K562 (cell line): Measurements from ENCODE around the gene TXNDC8. TPM values are rescaled to one million over a fixed set of nuclear protein-coding genes. Genes with fewer than 3 reads are reported as not detected.

Experiments used
- ATAC-seq: fragments of 200-7000 bp; cut with Tn5 transposase; 3 replicates; pipeline ENCODE4 v1.9.1; 2020; ENCODE audit warnings: moderate library complexity
- BruUV-seq: library from RNA; stranded (reverse); fragments of 400-500 nt; replicated peaks from 2 replicates; lab custom pipeline; 2021; lab: Mats Ljungman, UMichigan
- CTCF ChIA-PET: fragments of 300-600 bp; formaldehyde crosslinking; extraction: SDS; loops from one replicate; lab custom pipeline; 2021; ENCODE audit warnings: low intra/inter-chr PET ratio; lab: Yijun Ruan, JAX
- POLR2A ChIA-PET: fragments of 300-600, 350-650 bp; sonication (Branson Sonifier 250); formaldehyde crosslinking; extraction: SDS; loops from one replicate; lab custom pipeline; 2021; ENCODE audit warnings: antibody characterized with exemption, inconsistent platforms; lab: Yijun Ruan, JAX
- DNase-seq, 4 experiments: peaks; one replicate each; pipeline versions ENCODE4 v3.0.0 to v3.0.0-alpha.2; 2011 to 2018; ENCODE audit warnings: low spot score in 3 of 4, mixed read lengths in 3 of 4; ENCODE audit errors: extremely low read depth in 1 of 4
- FAIRE-seq: peaks from 2 replicates; lab custom pipeline; 2011; peaks lifted over from hg19 to GRCh38; lab: Jason Lieb, UNC
- H2AFZ ChIP-seq: 2 replicates; pipeline ENCODE4 v1.6.0; 2011; ENCODE audit warnings: low read depth, low read length, control low read depth, inconsistent platforms
- H3K27ac ChIP-seq: fragments of 200-600 bp; 3 replicates; pipeline ENCODE4 v1.8.0; 2011; ENCODE audit warnings: low read depth, mild to moderate bottlenecking, control low read depth, inconsistent platforms, low read length, moderate library complexity, mixed read lengths; ENCODE audit errors: extremely low read depth
- H3K27me3 ChIP-seq, 2 experiments: fragments of 300-600 bp in 1 of 2; 2 replicates in 1 of 2; 3 replicates in 1 of 2; pipeline versions ENCODE4 v1.6.0 to v1.8.0; 2011; ENCODE audit warnings: inconsistent platforms in 2 of 2, low read length in 2 of 2, mild to moderate bottlenecking in 1 of 2, mixed read lengths in 1 of 2, moderate library complexity in 1 of 2; ENCODE audit not compliant: control insufficient read depth in 2 of 2, insufficient read depth in 2 of 2
- H3K36me3 ChIP-seq: fragments of 300-600 bp; 3 replicates; pipeline ENCODE4 v1.8.0; 2011; ENCODE audit warnings: mild to moderate bottlenecking, low read length, inconsistent platforms; ENCODE audit not compliant: control insufficient read depth, insufficient read depth
- H3K4me1 ChIP-seq, 2 experiments: fragments of 200-600 bp in 1 of 2; replicated peaks in 1 of 2; 2 replicates in 1 of 2; 3 replicates in 1 of 2; pipeline versions ENCODE4 v1.5.1 to v1.8.0; 2011; ENCODE audit warnings: inconsistent platforms in 2 of 2, low read length in 2 of 2, mild to moderate bottlenecking in 1 of 2, mixed read lengths in 1 of 2, moderate library complexity in 1 of 2; ENCODE audit not compliant: control insufficient read depth in 2 of 2, insufficient read depth in 2 of 2
- H3K4me2 ChIP-seq: 2 replicates; pipeline ENCODE4 v1.6.1; 2011; ENCODE audit warnings: low read length, control low read depth, inconsistent platforms, mixed read lengths; ENCODE audit not compliant: insufficient read depth
- H3K4me3 ChIP-seq: fragments of 200-600 bp; sonication (generic), shearing (Covaris generic); 2 replicates; pipeline ENCODE4 v1.5.1; 2016; ENCODE audit warnings: control low read depth, inconsistent platforms
- H3K79me2 ChIP-seq: fragments of 200-600 bp; 3 replicates; pipeline ENCODE4 v1.8.0; 2011; ENCODE audit warnings: low read length, inconsistent platforms; ENCODE audit not compliant: control insufficient read depth, insufficient read depth
- H3K9ac ChIP-seq, 2 experiments: 2 replicates each; pipeline versions ENCODE4 v1.6.0 to v1.6.1; 2011; ENCODE audit warnings: low read depth in 2 of 2, low read length in 2 of 2, control low read depth in 1 of 2, inconsistent platforms in 1 of 2, mild to moderate bottlenecking in 1 of 2, mixed read lengths in 1 of 2; ENCODE audit not compliant: insufficient read depth in 1 of 2
- H3K9me1 ChIP-seq: one replicate; pipeline ENCODE4 v1.6.0; 2011; ENCODE audit warnings: inconsistent platforms, mild to moderate bottlenecking, low read length, moderate library complexity; ENCODE audit not compliant: control insufficient read depth, insufficient read depth
- H3K9me3 ChIP-seq: replicated peaks from 2 replicates; pipeline ENCODE4 v1.5.1; 2011; ENCODE audit warnings: low read depth, low read length, inconsistent platforms; ENCODE audit not compliant: control insufficient read depth, insufficient read depth
- H4K20me1 ChIP-seq: replicated peaks from 2 replicates; pipeline ENCODE4 v1.6.1; 2011; ENCODE audit warnings: low read length, inconsistent platforms, mixed read lengths; ENCODE audit not compliant: control insufficient read depth, insufficient read depth
- CTBP1 ChIP-seq: fragments of 450-650 bp; IDR thresholded peaks from 2 replicates; pipeline ENCODE4 v1.6.1; 2016; ENCODE audit warnings: borderline replicate concordance
- GTF2E2 ChIP-seq: fragments of 200-800 bp; sonication (Bioruptor generic); IDR thresholded peaks from 2 replicates; pipeline ENCODE4 v1.6.1; 2016; ENCODE audit warnings: missing genetic modification characterization, missing compliant biosample characterization
- KLF13 ChIP-seq: fragments of 450-650 bp; IDR thresholded peaks from 2 replicates; pipeline ENCODE4 v1.6.1; 2016; ENCODE audit warnings: missing genetic modification characterization, low read depth, mild to moderate bottlenecking, missing compliant biosample characterization, moderate library complexity, borderline replicate concordance
- POLR3A ChIP-seq: IDR thresholded peaks from 2 replicates; pipeline ENCODE4 v1.6.1; 2011; ENCODE audit warnings: borderline replicate concordance, mild to moderate bottlenecking, moderate library complexity; ENCODE audit not compliant: insufficient read length, insufficient read depth; ENCODE audit errors: extremely low read depth
- SMARCE1 ChIP-seq: fragments of 450-650 bp; IDR thresholded peaks from 2 replicates; pipeline ENCODE4 v1.7.1; 2016; ENCODE audit warnings: mild to moderate bottlenecking
- TRIM24 ChIP-seq, 2 experiments: fragments of 450-650 bp; IDR thresholded peaks; 2 replicates each; pipeline ENCODE4 v1.6.1; 2016
- ZBTB1 ChIP-seq: sonication (generic); formaldehyde crosslinking; IDR thresholded peaks from 2 replicates; pipeline ENCODE4 v1.8.1; 2023; ENCODE audit warnings: missing genetic modification reagents, low read depth, mild to moderate bottlenecking, borderline replicate concordance
- ZNF583 ChIP-seq: fragments of 250-450 bp; sonication (Bioruptor Pico); IDR thresholded peaks from 2 replicates; pipeline ENCODE4 v1.4.0; 2020
- WGBS: fragments of 100-300 bp; shearing (Covaris generic); methylation state at CpG from one replicate; pipeline ENCODE4 v1.1.6; 2016; ENCODE audit warnings: low coverage, mixed read lengths; ENCODE audit not compliant: insufficient coverage; ENCODE audit errors: missing lambda C conversion rate; 5-methylcytosine and 5-hydroxymethylcytosine counted together
- in situ Hi-C: fragments of 300-500 bp; cut with MboI; formaldehyde crosslinking; loops from 4 replicates; pipeline ENCODE4 v1.15.0; 2018; ENCODE audit warnings: inconsistent platforms, mixed read lengths
- intact Hi-C: fragments of 100-400 bp; cut with micrococcal nuclease; formaldehyde crosslinking; loops from 2 replicates; pipeline ENCODE4 v1.14.2; 2022
- polyA plus RNA-seq, 8 experiments: library from polyadenylated mRNA; depleted of rRNA in 4 of 8; stranded (reverse) in 5 of 8; unstranded in 3 of 8; fragments of >200 nt; fragmentation: Nextera tagmentation in 2 of 8; fragmentation: Illumina TruSeq in 1 of 8; extraction: Ambion mirVana in 2 of 8; extraction: Trizol in 1 of 8; gene quantifications; 2 replicates each; pipeline versions ENCODE4 v1.2.1 to v1.2.3, GENCODE V29; 2011 to 2014; ENCODE audit warnings: inconsistent platforms in 1 of 8, missing spikeins in 1 of 8
- total RNA-seq, 7 experiments: library from RNA; depleted of rRNA in 6 of 7; stranded (reverse); fragments of >200 nt in 6 of 7; fragmentation: Illumina TruSeq in 2 of 7; extraction: Trizol in 2 of 7; gene quantifications; 2 replicates each; pipeline versions ENCODE4 v1.2.1 to v1.2.3, GENCODE V29; 2011 to 2021; ENCODE audit warnings: low replicate concordance in 1 of 7

TXNDC8 gene
- total and polyA plus RNA-seq, 9 of the 15 experiments (the other 6 are each of a cell fraction or from before 2014, with no cell fraction given): not detected

DNA sequence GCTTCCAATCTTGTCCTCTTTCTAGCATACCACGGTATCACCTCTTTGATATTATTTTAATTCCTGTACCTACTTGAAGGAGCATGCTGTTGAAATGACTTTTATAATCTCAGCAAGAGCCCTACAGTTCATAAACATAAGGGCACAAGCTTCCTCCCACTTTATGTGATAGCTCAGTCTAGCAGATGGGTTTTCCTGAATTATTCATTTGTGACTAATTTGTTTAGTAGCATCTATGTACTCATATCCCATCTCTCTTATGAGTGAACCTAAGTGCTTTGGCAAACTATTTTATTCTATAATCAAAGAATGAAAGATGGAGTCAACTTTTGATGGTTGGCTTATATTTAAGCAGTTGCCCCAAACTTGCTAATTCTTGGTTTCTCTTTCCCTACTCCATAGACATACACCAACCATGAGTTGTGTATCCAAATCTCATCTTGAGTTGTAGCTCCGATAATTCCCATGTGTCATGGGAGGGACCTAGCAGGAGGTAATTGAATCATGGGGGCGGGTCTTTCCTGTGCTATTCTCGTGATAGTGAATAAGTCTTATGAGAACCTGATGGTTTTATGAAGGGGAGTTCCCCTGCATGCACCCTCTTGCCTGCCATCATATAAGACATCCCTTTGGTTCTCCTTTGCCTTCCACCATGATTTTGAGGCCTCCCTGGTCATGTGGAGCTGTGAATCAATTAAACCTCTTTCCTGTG, 17.7 kb downstream of the TXNDC8 start (continued):
- no peak for TF ChIP-seq GTF2E2
- no peak for TF ChIP-seq TRIM24 (IDR thresholded peaks at IDR 0.05)
- TF ChIP-seq KLF13: no peak
- no peak for TF ChIP-seq CTBP1

DNA sequence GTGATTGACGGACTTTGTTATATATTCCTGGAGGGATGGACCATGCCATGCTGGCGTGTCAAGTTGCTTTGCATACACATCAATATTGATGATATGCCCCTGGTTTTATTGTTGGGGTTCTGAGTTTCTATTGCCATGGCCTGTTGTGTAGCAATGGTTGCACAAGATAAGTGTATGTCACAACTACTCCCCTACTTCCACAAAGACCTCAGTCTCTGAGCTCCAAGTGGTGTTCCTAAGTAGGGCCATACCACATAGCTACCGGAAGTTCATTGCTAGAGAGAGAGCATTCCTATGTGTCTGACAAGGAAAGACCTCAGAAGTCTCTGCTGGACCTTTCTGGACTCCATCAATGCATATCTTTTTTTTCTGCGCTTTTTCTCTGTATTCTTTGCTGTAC, 19.8 kb downstream of the TXNDC8 start:
- Histone ChIP-seq H3K4me3 (no peak overlapping the region), H3K36me3 (no peaks in the 10 kb centered on the region), H3K79me2 (no peaks in the 10 kb centered on the region), H3K9me3 (no peaks in the 10 kb centered on the region), H3K4me2 (no peak overlapping the region), H3K4me1 (no peaks in the 10 kb centered on the region)
- POLR2A ChIA-PET: no interaction called here
- ATAC-seq: no peak
- TF ChIP-seq ZBTB1 (CRISPR knock-in tag) (no peak), SMARCE1 (no peak), POLR3A (no peak), ZNF583 (no peak)
- TF ChIP-seq, all 486 proteins: peak for 0
- FAIRE-seq: no peak
- H2AFZ ChIP-seq: no peak overlapping the region
- 0% methylated on average over 4 of the region's 4 CpGs for WGBS
- H3K27ac ChIP-seq: no peak overlapping the region
- in situ Hi-C loops (no loop called here), intact Hi-C loops (no loop called here)
- H4K20me1 ChIP-seq: no peaks in the 10 kb centered on the region
- DNase-seq: no peak
- H3K9me1 ChIP-seq: no peaks in the 10 kb centered on the region
- no peak overlapping the region for H3K9ac ChIP-seq
- H3K27me3 ChIP-seq: peaks cover 0 to 2% of the 10 kb centered on the region in 2 experiments; a peak in 1 of 5 replicates
- CTCF ChIA-PET: no interaction called here
- no TSS peak for BruUV-seq
